HUES48 (cell line): Measurements from ENCODE around the gene SLC34A2.

Experiments used
- H3K27ac ChIP-seq: one replicate; pipeline ENCODE4 v1.7.0; 2013; ENCODE audit warnings: low read depth, low read length, inconsistent platforms
- H3K27me3 ChIP-seq: 2 replicates; pipeline ENCODE4 v1.6.1; 2013; ENCODE audit warnings: mild to moderate bottlenecking, low read length; ENCODE audit not compliant: control insufficient read depth, insufficient read depth
- H3K36me3 ChIP-seq: 2 replicates; pipeline ENCODE4 v1.6.1; 2013; ENCODE audit warnings: low read length; ENCODE audit not compliant: control insufficient read depth, insufficient read depth
- H3K4me1 ChIP-seq: 2 replicates; pipeline ENCODE4 v1.6.1; 2013; ENCODE audit warnings: mild to moderate bottlenecking, low read length; ENCODE audit not compliant: control insufficient read depth, insufficient read depth
- H3K4me3 ChIP-seq: 2 replicates; pipeline ENCODE4 v1.5.1; 2013; ENCODE audit warnings: mild to moderate bottlenecking, low read depth, low read length
- H3K9ac ChIP-seq: 2 replicates; pipeline ENCODE4 v1.6.1; 2013; ENCODE audit warnings: mild to moderate bottlenecking, low read depth, low read length, moderate library complexity
- H3K9me3 ChIP-seq: 2 replicates; pipeline ENCODE4 v1.6.1; 2013; ENCODE audit warnings: low read length; ENCODE audit not compliant: control insufficient read depth, insufficient read depth

The SLC34A2 gene

DNA sequence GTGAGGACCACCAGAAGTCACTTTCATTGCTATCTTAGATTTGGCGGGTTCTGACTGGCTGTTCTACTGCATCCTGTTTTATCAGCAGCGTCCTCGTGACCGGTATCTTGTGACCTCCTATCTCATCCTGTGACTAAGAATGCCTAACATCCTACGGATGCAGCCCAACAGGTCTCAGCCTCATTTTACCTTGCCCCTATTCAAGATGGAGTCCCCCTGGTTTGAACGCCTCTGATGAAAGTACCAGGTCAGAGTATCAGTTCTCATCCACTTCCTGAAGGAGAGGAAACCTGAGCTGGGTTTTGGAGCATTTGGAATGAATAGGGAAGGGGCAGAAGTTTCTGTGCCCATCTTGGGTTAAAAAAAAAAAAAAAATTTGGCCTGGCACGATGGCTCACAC, 70.2 kb downstream of the SLC34A2 start:
- Histone ChIP-seq H3K36me3 (no peaks in the 10 kb centered on the region), H3K27ac (no peak overlapping the region), H3K27me3 (no peaks in the 10 kb centered on the region), H3K9ac (no peak overlapping the region), H3K4me1 (no peaks in the 10 kb centered on the region), H3K9me3 (no peaks in the 10 kb centered on the region), H3K4me3 (no peak overlapping the region)

DNA sequence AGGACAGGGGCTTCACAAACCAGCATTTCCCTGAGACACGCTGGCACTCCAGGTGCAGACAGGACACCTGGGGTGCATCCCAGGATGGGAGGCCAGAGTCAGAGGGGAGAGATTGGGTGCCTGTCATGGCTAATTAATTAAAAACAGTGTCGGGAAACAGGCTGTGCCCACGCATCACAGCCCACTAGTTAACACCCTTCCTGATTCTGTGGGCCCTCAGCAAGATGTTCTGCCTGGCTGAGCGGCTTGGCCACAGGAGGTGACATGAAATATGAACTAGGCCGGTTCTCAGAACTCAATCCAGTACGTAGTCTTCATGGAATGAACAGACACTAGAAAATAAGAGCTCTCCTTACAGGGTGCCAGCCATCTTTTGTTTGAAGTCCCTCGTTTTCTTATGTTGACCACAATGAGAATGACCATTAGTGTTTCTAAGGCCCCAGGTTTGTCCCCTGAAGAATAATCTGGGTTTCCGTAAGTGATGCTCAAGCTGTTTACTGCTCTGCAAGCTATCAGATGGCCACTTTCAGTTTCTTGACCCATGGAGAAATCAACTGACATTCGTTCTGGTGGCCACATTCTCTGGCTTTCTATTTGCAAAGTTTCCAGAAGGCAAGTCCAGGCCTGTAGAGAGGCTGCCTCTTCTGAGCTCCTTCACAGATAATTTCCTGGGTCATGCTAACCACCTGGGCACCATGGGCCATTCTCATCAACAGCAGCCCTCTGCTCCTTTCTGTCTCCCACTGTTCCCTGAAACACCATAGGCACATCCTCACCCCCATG, 72.3 kb downstream of the SLC34A2 start:
- H3K4me3 ChIP-seq = no peak overlapping the region
- no peaks in the 10 kb centered on the region for H3K36me3 ChIP-seq
- H3K9ac ChIP-seq = no peak overlapping the region
- no peaks in the 10 kb centered on the region for H3K9me3 ChIP-seq
- no peaks in the 10 kb centered on the region for H3K27me3 ChIP-seq
- no peak overlapping the region for H3K27ac ChIP-seq
- H3K4me1 ChIP-seq = no peaks in the 10 kb centered on the region
